A549 (cell line): ENCODE measurements around the gene MATN3. TPM values are rescaled to one million over a fixed set of nuclear protein-coding genes. Genes with fewer than 3 reads are reported as not detected.

Experiments used
- ATAC-seq, 2 experiments: fragments of 200-7000 bp in 1 of 2; fragments of >200 bp in 1 of 2; cut with Nextera tagmentation in 1 of 2; cut with Tn5 transposase in 1 of 2; 3 replicates each; pipeline versions ENCODE4 v1.8.0 to v1.9.1; 2018 to 2020; ENCODE audit warnings: mild to moderate bottlenecking in 1 of 2, moderate library complexity in 1 of 2
- CTCF ChIA-PET: fragments of 300-600 bp; sonication (Branson Sonifier 250); formaldehyde crosslinking; extraction: SDS; loops from one replicate; lab custom pipeline; 2021; ENCODE audit warnings: antibody characterized with exemption, inconsistent platforms; lab: Yijun Ruan, JAX
- POLR2A ChIA-PET: fragments of 350-600 bp; formaldehyde crosslinking; extraction: SDS; loops from one replicate; lab custom pipeline; 2021; ENCODE audit warnings: antibody characterized with exemption, inconsistent platforms; lab: Yijun Ruan, JAX
- DNase-seq, 2 experiments: peaks; one replicate each; pipeline versions ENCODE4 v3.0.0 to v3.0.0-alpha.2; 2011 to 2016; ENCODE audit warnings: low read depth in 1 of 2, low spot score in 1 of 2
- FAIRE-seq: peaks from 2 replicates; lab custom pipeline; 2011; peaks lifted over from hg19 to GRCh38; lab: Jason Lieb, UNC
- H3K27ac ChIP-seq, 2 experiments: fragments of >200 bp; sonication (Bioruptor Twin); formaldehyde crosslinking; 3 replicates each; pipeline ENCODE4 v1.5.1; 2016 to 2017
- H3K4me1 ChIP-seq: fragments of >200 bp; sonication (Bioruptor Twin); formaldehyde crosslinking; 3 replicates; pipeline ENCODE4 v1.6.1; 2016
- H3K4me2 ChIP-seq: fragments of >200 bp; sonication (Bioruptor Twin); formaldehyde crosslinking; 3 replicates; pipeline ENCODE4 v1.6.1; 2016
- H3K4me3 ChIP-seq: fragments of >200 bp; sonication (Bioruptor Twin); formaldehyde crosslinking; 3 replicates; pipeline ENCODE4 v1.5.1; 2016
- H3K9me3 ChIP-seq: fragments of >200 bp; sonication (Bioruptor Twin); formaldehyde crosslinking; 3 replicates; pipeline ENCODE4 v1.6.1; 2016
- EHF ChIP-seq: fragments of 250-450 bp; sonication (Bioruptor Pico); IDR thresholded peaks from 2 replicates; pipeline ENCODE4 v1.5.0; 2020; ENCODE audit warnings: mild to moderate bottlenecking
- FOSB ChIP-seq: fragments of 250-450 bp; sonication (Bioruptor Pico); IDR thresholded peaks from 2 replicates; pipeline ENCODE4 v1.5.0; 2020; ENCODE audit warnings: mild to moderate bottlenecking, moderate library complexity
- FOXS1 ChIP-seq: fragments of 250-450 bp; sonication (Bioruptor Pico); IDR thresholded peaks from 2 replicates; pipeline ENCODE4 v1.5.0; 2020; ENCODE audit warnings: mild to moderate bottlenecking, moderate library complexity
- HOXA7 ChIP-seq: fragments of 250-450 bp; sonication (Bioruptor Pico); IDR thresholded peaks from 2 replicates; pipeline ENCODE4 v1.5.0; 2020; ENCODE audit warnings: mild to moderate bottlenecking, moderate library complexity
- JUN ChIP-seq, 2 experiments: fragments of >200 bp; sonication (Bioruptor Twin); formaldehyde crosslinking; IDR thresholded peaks; 2 replicates in 1 of 2; 3 replicates in 1 of 2; pipeline ENCODE4 v1.6.1; 2016 to 2017
- KDM5A ChIP-seq: fragments of 200-600 bp; sonication (generic); IDR thresholded peaks from 2 replicates; pipeline ENCODE4 v1.6.1; 2016; ENCODE audit warnings: antibody characterized with exemption, mild to moderate bottlenecking
- MAFK ChIP-seq: fragments of 450-650 bp; IDR thresholded peaks from 2 replicates; pipeline ENCODE4 v1.6.1; 2014; ENCODE audit not compliant: partially characterized antibody
- MYC ChIP-seq: IDR thresholded peaks from 2 replicates; pipeline ENCODE4 v1.6.1; 2012; ENCODE audit warnings: mild to moderate bottlenecking, inconsistent platforms, low read length, improper control_type of control experiment, borderline replicate concordance
- PHF8 ChIP-seq: fragments of 200-600 bp; sonication (generic); IDR thresholded peaks from 2 replicates; pipeline ENCODE4 v1.6.1; 2016; ENCODE audit warnings: low read depth, mild to moderate bottlenecking, antibody characterized with exemption, moderate library complexity, borderline replicate concordance
- POLR2A ChIP-seq: IDR thresholded peaks from 2 replicates; pipeline ENCODE4 v1.6.1; 2012; ENCODE audit warnings: mild to moderate bottlenecking, low read length
- POLR2AphosphoS2 ChIP-seq: conservative IDR thresholded peaks from 2 replicates; pipeline ENCODE4 v1.6.1; 2012; ENCODE audit warnings: low read length, improper control_type of control experiment, inconsistent platforms
- RAD21 ChIP-seq, 2 experiments: fragments of >200 bp in 1 of 2; sonication (Bioruptor Twin) in 1 of 2; formaldehyde crosslinking in 1 of 2; IDR thresholded peaks in 1 of 2; conservative IDR thresholded peaks in 1 of 2; 2 replicates in 1 of 2; 3 replicates in 1 of 2; pipeline ENCODE4 v1.6.1; 2012 to 2018; ENCODE audit warnings: inconsistent platforms in 1 of 2
- RFX5 ChIP-seq: fragments of 450-650 bp; IDR thresholded peaks from 2 replicates; pipeline ENCODE4 v1.7.1; 2014; ENCODE audit warnings: antibody characterized with exemption, mild to moderate bottlenecking, moderate library complexity
- SMC3 ChIP-seq: fragments of >200 bp; sonication (Bioruptor Twin); formaldehyde crosslinking; IDR thresholded peaks from 3 replicates; pipeline ENCODE4 v1.6.1; 2018; ENCODE audit warnings: inconsistent platforms
- SREBF2 ChIP-seq: fragments of 450-650 bp; IDR thresholded peaks from 2 replicates; pipeline ENCODE4 v1.6.1; 2014; ENCODE audit warnings: mild to moderate bottlenecking, moderate library complexity
- ZC3H11A ChIP-seq: fragments of 450-650 bp; IDR thresholded peaks from 2 replicates; pipeline ENCODE4 v1.6.1; 2014; ENCODE audit warnings: antibody characterized with exemption, mild to moderate bottlenecking
- ZFP36 ChIP-seq: fragments of 450-650 bp; IDR thresholded peaks from 2 replicates; pipeline ENCODE4 v1.6.1; 2014; ENCODE audit warnings: borderline replicate concordance; ENCODE audit not compliant: partially characterized antibody
- WGBS: methylation state at CpG from one replicate; pipeline ENCODE4 v1.1.6; 2017; ENCODE audit errors: missing lambda C conversion rate; 5-methylcytosine and 5-hydroxymethylcytosine counted together
- polyA plus RNA-seq, 4 experiments: library from polyadenylated mRNA; depleted of rRNA in 3 of 4; stranded (reverse); fragments of >200 nt; fragmentation: RNase III in 1 of 4; extraction: RNeasy Plus Mini Kit Qiagen cat#74134 plus additional on column Dnase treatment in 1 of 4; gene quantifications; 2 replicates in 3 of 4; 3 replicates in 1 of 4; pipeline ENCODE4 v1.2.3, GENCODE V29; 2011 to 2017
- TF ChIP-seq, protein P1 (sequence below): fragments of >200 bp; sonication (Bioruptor Twin); formaldehyde crosslinking; IDR thresholded peaks from 3 replicates; pipeline ENCODE4 v1.5.1; 2016
- TF ChIP-seq, protein P2 (sequence below): IDR thresholded peaks from 2 replicates; pipeline ENCODE4 v1.6.1; 2012
- TF ChIP-seq, protein P3 (sequence below): fragments of >200 bp; sonication (Bioruptor Twin); formaldehyde crosslinking; IDR thresholded peaks from 3 replicates; pipeline ENCODE4 v1.6.1; 2016
- TF ChIP-seq, protein P4 (sequence below): fragments of 250-450 bp; sonication (Bioruptor Pico); IDR thresholded peaks from 2 replicates; pipeline ENCODE4 v1.5.0; 2020; ENCODE audit warnings: low read depth, mild to moderate bottlenecking, moderate library complexity
- TF ChIP-seq, protein P5 (sequence below): IDR thresholded peaks from 2 replicates; pipeline ENCODE4 v1.6.1; 2012
- TF ChIP-seq, protein P6 (sequence below): fragments of >200 bp; sonication (Bioruptor Twin); formaldehyde crosslinking; IDR thresholded peaks from 2 replicates; pipeline ENCODE4 v1.6.1; 2016

Gene MATN3
- polyA plus RNA-seq, 2 of the 4 experiments (the other 2 are of a cell fraction): 14.2 to 16.8 TPM

DNA sequence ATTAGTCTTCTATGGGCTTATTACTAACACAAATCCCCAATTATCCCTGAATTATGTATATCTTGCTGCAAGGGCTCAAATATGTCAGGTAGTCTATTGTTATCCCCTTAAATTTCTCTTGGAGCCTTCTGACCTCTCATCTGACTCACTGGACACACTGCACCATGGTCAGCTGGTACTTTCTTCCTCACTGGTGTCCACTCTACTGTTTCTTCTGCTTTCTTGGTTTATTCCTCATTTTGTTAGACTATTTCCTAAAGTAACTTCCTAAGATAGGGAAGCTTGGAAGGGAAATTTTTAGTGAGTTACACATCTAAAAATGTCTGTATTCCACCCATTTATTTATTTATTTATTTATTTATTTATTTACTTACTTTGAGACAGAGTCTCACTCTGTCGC is 49.1 kb downstream of the MATN3 start:
- ChIA-PET CTCF (interaction anchor here (0.5 to 1.5 kb wide), 5 partner anchors 11 to 554 kb away, joined by 3 to 4 read pairs (median 3); no protein-coding TSS in a partner anchor), POLR2A (no interaction called here)
- DNase-seq: no peak
- WGBS: 90% methylated on average over 1 of the region's 1 CpG
- Histone ChIP-seq H3K9me3 (no peaks in the 10 kb centered on the region), H3K4me2 (no peak overlapping the region), H3K4me1 (no peaks in the 10 kb centered on the region), H3K27ac (no peak overlapping the region), H3K4me3 (no peak overlapping the region)
- TF ChIP-seq MYC (no peak), KDM5A (no peak), FOSB (no peak)
- no peak for FAIRE-seq
- ATAC-seq: no peak

DNA sequence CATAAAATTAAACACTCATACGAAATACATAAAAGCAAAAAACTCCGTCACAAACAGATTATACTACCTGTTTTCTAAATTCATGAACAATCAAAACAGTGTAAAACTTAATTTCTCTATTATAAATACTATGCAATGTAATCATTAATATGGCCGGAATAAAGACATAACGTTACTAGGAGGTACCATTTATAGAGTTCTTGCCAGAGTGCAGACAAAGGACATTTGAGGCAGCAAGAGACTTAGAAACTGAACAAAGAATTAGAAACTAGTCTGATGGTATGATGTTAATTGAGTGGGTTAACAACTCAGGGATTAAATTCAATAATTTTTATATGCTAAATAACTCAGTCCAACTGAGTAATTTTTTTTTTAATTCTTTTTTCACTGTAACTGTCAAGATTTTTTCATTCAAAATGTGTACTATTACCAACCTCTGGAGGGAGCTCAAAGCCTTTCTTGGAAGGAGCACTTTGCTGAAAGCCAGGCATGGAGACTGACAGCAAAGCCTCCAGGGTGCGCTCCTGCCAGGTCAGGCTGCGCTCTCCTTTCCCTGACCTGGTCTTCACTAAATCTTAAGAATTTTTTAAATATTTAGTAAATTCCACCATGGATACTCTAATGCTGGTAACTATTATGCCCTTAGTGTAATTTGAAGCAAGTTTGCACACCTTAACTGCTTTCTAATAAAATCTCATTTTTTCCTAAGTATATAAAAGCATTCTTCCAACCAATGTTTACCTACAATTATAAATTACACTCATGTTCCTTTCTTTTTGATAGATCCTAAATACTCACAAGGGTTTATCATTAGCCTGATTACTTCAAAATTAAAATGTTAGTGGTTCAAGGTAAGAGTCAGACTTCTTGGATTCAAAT is 56.7 kb downstream of the MATN3 start:
- no peak for TF ChIP-seq FOXS1 (CRISPR knock-in tag)
- TF ChIP-seq MAFK: no peak
- TF ChIP-seq, protein P1, sequence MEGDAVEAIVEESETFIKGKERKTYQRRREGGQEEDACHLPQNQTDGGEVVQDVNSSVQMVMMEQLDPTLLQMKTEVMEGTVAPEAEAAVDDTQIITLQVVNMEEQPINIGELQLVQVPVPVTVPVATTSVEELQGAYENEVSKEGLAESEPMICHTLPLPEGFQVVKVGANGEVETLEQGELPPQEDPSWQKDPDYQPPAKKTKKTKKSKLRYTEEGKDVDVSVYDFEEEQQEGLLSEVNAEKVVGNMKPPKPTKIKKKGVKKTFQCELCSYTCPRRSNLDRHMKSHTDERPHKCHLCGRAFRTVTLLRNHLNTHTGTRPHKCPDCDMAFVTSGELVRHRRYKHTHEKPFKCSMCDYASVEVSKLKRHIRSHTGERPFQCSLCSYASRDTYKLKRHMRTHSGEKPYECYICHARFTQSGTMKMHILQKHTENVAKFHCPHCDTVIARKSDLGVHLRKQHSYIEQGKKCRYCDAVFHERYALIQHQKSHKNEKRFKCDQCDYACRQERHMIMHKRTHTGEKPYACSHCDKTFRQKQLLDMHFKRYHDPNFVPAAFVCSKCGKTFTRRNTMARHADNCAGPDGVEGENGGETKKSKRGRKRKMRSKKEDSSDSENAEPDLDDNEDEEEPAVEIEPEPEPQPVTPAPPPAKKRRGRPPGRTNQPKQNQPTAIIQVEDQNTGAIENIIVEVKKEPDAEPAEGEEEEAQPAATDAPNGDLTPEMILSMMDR: peak; percentile 100
- no peak for TF ChIP-seq ZFP36
- no peak for TF ChIP-seq PHF8
- TF ChIP-seq, protein P2, sequence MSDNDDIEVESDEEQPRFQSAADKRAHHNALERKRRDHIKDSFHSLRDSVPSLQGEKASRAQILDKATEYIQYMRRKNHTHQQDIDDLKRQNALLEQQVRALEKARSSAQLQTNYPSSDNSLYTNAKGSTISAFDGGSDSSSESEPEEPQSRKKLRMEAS: no peak
- TF ChIP-seq SMC3: peak; percentile 98
- TF ChIP-seq ZC3H11A: no peak
- TF ChIP-seq POLR2A: no peak
- TF ChIP-seq, protein P3, sequence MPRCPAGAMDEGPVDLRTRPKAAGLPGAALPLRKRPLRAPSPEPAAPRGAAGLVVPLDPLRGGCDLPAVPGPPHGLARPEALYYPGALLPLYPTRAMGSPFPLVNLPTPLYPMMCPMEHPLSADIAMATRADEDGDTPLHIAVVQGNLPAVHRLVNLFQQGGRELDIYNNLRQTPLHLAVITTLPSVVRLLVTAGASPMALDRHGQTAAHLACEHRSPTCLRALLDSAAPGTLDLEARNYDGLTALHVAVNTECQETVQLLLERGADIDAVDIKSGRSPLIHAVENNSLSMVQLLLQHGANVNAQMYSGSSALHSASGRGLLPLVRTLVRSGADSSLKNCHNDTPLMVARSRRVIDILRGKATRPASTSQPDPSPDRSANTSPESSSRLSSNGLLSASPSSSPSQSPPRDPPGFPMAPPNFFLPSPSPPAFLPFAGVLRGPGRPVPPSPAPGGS: no peak
- TF ChIP-seq, protein P4, sequence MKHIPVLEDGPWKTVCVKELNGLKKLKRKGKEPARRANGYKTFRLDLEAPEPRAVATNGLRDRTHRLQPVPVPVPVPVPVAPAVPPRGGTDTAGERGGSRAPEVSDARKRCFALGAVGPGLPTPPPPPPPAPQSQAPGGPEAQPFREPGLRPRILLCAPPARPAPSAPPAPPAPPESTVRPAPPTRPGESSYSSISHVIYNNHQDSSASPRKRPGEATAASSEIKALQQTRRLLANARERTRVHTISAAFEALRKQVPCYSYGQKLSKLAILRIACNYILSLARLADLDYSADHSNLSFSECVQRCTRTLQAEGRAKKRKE (CRISPR knock-in tag): no peak
- TF ChIP-seq RAD21 (conservative IDR thresholded peaks at IDR 0.05 in 1 of 2, IDR thresholded peaks at IDR 0.05 in 1 of 2): peak; percentile 98
- H3K4me2 ChIP-seq: no peak overlapping the region
- 44% methylated on average over 6 of the region's 6 CpGs for WGBS
- peak; percentile 100 for ATAC-seq
- POLR2A ChIA-PET: interaction anchor here (1.0 kb wide), 1 partner anchor 96 kb away, joined by 8 read pairs; the partner anchor contains the start of gene LAPTM4A
- H3K27ac ChIP-seq: no peak overlapping the region
- H3K4me1 ChIP-seq: no peaks in the 10 kb centered on the region; the same call in 2 of the 3 replicates
- H3K4me3 ChIP-seq: no peak overlapping the region
- CTCF ChIA-PET: interaction anchor here (0.6 to 5.7 kb wide), 51 partner anchors 9 to 363 kb away, joined by 3 to 83 read pairs (median 4); partner anchors contain the start of genes LAPTM4A and WDR35
- no peaks in the 10 kb centered on the region for H3K9me3 ChIP-seq
- DNase-seq: peak; percentile 78 to 90
- FAIRE-seq: peak; percentile 92

DNA sequence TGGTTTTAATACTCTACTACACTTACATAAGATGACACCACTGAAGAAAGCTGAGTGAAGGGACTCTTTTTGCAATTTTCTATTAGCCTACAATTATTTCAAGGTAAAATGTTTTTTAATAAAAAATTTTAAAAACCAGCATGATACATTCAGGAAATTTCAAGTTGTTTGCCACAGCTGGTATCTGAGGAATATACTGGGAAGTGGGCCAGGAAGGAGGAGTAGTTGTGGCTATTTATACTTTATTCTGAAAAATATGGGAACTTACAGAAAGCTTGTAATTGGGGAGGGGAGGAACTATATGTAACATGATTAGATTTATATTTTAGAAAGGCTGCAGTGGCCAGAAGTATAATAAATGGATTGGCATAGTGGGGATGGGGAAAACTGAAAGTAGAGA is 63.4 kb downstream of the MATN3 start:
- H3K9me3 ChIP-seq: no peaks in the 10 kb centered on the region
- H3K4me2 ChIP-seq: no peak overlapping the region
- ChIA-PET POLR2A (no interaction called here), CTCF (interaction anchor here (0.7 kb wide), 1 partner anchor 84 kb away, joined by 3 read pairs; no protein-coding TSS in a partner anchor)
- FAIRE-seq (no peak), DNase-seq (no peak), ATAC-seq (no peak)
- peaks cover 11% of the 10 kb centered on the region for H3K4me1 ChIP-seq
- no peak overlapping the region for H3K27ac ChIP-seq
- no peak overlapping the region for H3K4me3 ChIP-seq
- TF ChIP-seq EHF (CRISPR knock-in tag): no peak
- no peak for TF ChIP-seq SREBF2
- TF ChIP-seq SMC3: no peak
- TF ChIP-seq, protein P5, sequence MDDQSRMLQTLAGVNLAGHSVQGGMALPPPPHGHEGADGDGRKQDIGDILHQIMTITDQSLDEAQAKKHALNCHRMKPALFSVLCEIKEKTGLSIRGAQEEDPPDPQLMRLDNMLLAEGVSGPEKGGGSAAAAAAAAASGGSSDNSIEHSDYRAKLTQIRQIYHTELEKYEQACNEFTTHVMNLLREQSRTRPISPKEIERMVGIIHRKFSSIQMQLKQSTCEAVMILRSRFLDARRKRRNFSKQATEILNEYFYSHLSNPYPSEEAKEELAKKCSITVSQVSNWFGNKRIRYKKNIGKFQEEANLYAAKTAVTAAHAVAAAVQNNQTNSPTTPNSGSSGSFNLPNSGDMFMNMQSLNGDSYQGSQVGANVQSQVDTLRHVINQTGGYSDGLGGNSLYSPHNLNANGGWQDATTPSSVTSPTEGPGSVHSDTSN: no peak
- TF ChIP-seq, protein P3: no peak
- no peak for TF ChIP-seq HOXA7 (CRISPR knock-in tag)
- no peak for TF ChIP-seq POLR2AphosphoS2
- TF ChIP-seq, protein P6, sequence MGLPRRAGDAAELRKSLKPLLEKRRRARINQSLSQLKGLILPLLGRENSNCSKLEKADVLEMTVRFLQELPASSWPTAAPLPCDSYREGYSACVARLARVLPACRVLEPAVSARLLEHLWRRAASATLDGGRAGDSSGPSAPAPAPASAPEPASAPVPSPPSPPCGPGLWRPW: no peak
- TF ChIP-seq RFX5: no peak
- no peak for TF ChIP-seq FOXS1 (CRISPR knock-in tag)
- TF ChIP-seq, protein P1: no peak
- no peak for TF ChIP-seq JUN (IDR thresholded peaks at IDR 0.05)
